SK-N-SH (cell line): ENCODE data around the gene NME3. TPM values are rescaled to one million over a fixed set of nuclear protein-coding genes. Genes with fewer than 3 reads are reported as not detected.

Experiments
- CTCF ChIA-PET: fragments of 300-600, 350-600 bp; formaldehyde crosslinking; extraction: SDS; loops from one replicate; lab custom pipeline; 2021; lab: Yijun Ruan, JAX
- POLR2A ChIA-PET: fragments of 350-600 bp; sonication (Branson Sonifier 250); formaldehyde crosslinking; extraction: SDS; loops from one replicate; lab custom pipeline; 2020; ENCODE audit warnings: antibody characterized with exemption, inconsistent platforms; lab: Yijun Ruan, JAX
- DNase-seq: peaks from one replicate; pipeline ENCODE4 v3.0.0; 2012
- H2AFZ ChIP-seq: fragments of 200-600 bp; sonication (generic); 2 replicates; pipeline ENCODE4 v1.8.1; 2016; ENCODE audit warnings: antibody characterized with exemption, mild to moderate bottlenecking, low read depth
- H3F3A ChIP-seq: fragments of 200-600 bp; sonication (generic); replicated peaks from 2 replicates; pipeline ENCODE3; 2016; ENCODE audit warnings: antibody characterized with exemption, mild to moderate bottlenecking; ENCODE audit not compliant: insufficient read depth
- H3K27ac ChIP-seq, 2 experiments: fragments of 200-500 bp in 1 of 2; fragments of 200-600 bp in 1 of 2; sonication (Bioruptor generic) in 1 of 2; sonication (generic), shearing (Covaris generic) in 1 of 2; 2 replicates each; pipeline versions ENCODE4 v1.5.1 to v1.6.1; 2014 to 2016; ENCODE audit warnings: low read depth in 2 of 2, inconsistent platforms in 1 of 2, low read length in 1 of 2, mild to moderate bottlenecking in 1 of 2, mixed read lengths in 1 of 2
- H3K27me3 ChIP-seq: fragments of 200-600 bp; sonication (generic), shearing (Covaris generic); 2 replicates; pipeline ENCODE4 v1.6.1; 2016; ENCODE audit warnings: mixed run types; ENCODE audit not compliant: insufficient read depth
- H3K36me3 ChIP-seq, 2 experiments: fragments of 200-500 bp in 1 of 2; fragments of 200-600 bp in 1 of 2; sonication (Bioruptor generic) in 1 of 2; sonication (generic) in 1 of 2; replicated peaks in 1 of 2; 2 replicates each; pipeline versions ENCODE3 to v1.5.1; 2014 to 2016; ENCODE audit warnings: low read length in 1 of 2, mild to moderate bottlenecking in 1 of 2; ENCODE audit not compliant: insufficient read depth in 2 of 2, control insufficient read depth in 1 of 2
- H3K4me1 ChIP-seq, 2 experiments: fragments of 200-500 bp in 1 of 2; fragments of 200-600 bp in 1 of 2; sonication (Bioruptor generic) in 1 of 2; sonication (generic), shearing (Covaris generic) in 1 of 2; 2 replicates each; pipeline versions ENCODE4 v1.5.1 to v1.6.1; 2014 to 2016; ENCODE audit warnings: low read depth in 1 of 2, low read length in 1 of 2, mixed run types in 1 of 2; ENCODE audit not compliant: insufficient read depth in 2 of 2, control insufficient read depth in 1 of 2
- H3K4me2 ChIP-seq: fragments of 200-600 bp; sonication (generic), shearing (Covaris generic); 2 replicates; pipeline ENCODE4 v1.6.1; 2017; ENCODE audit warnings: mixed run types
- H3K4me3 ChIP-seq, 2 experiments: fragments of 200-500 bp in 1 of 2; fragments of 200-600 bp in 1 of 2; sonication (Bioruptor generic) in 1 of 2; sonication (generic), shearing (Covaris generic) in 1 of 2; 2 replicates each; pipeline versions ENCODE4 v1.5.1 to v1.8.1; 2014 to 2016; ENCODE audit warnings: low read depth in 2 of 2, inconsistent platforms in 1 of 2, low read length in 1 of 2, mild to moderate bottlenecking in 1 of 2, mixed read lengths in 1 of 2, moderate library complexity in 1 of 2
- H3K79me2 ChIP-seq: fragments of 200-600 bp; sonication (generic); 2 replicates; pipeline ENCODE4 v1.8.1; 2017; ENCODE audit warnings: mild to moderate bottlenecking; ENCODE audit not compliant: insufficient read depth
- H3K9ac ChIP-seq: fragments of 200-600 bp; sonication (generic); 2 replicates; pipeline ENCODE4 v1.6.1; 2017; ENCODE audit warnings: mixed run types
- H3K9me2 ChIP-seq: fragments of 200-600 bp; sonication (generic); 2 replicates; pipeline ENCODE4 v1.6.1; 2017; ENCODE audit warnings: mixed run types
- H3K9me3 ChIP-seq: fragments of 200-600 bp; sonication (generic); 2 replicates; pipeline ENCODE4 v1.6.1; 2017; ENCODE audit warnings: mixed run types, mild to moderate bottlenecking, moderate library complexity
- H4K20me1 ChIP-seq: fragments of 200-600 bp; sonication (generic); 2 replicates; pipeline ENCODE4 v1.6.1; 2017; ENCODE audit warnings: mild to moderate bottlenecking, mixed run types; ENCODE audit not compliant: insufficient read depth
- CHD2 ChIP-seq: fragments of 150-350 bp; IDR thresholded peaks from 2 replicates; pipeline ENCODE4 v1.6.1; 2018; ENCODE audit warnings: low read length; ENCODE audit not compliant: partially characterized antibody
- CTCF ChIP-seq: fragments of 200-600 bp; sonication (generic); IDR thresholded peaks from 2 replicates; pipeline ENCODE4 v1.6.1; 2017; ENCODE audit warnings: antibody characterized with exemption, mild to moderate bottlenecking, moderate library complexity
- EZH2phosphoT487 ChIP-seq: fragments of 200-600 bp; sonication (generic); IDR thresholded peaks from 2 replicates; pipeline ENCODE4 v1.6.1; 2017; ENCODE audit warnings: low read depth, mixed run types, mild to moderate bottlenecking, antibody characterized with exemption, moderate library complexity, borderline replicate concordance
- GABPA ChIP-seq: IDR thresholded peaks from 2 replicates; pipeline ENCODE4 v1.4.0; 2012; ENCODE audit warnings: low read depth, mild to moderate bottlenecking
- GATA2 ChIP-seq: sonication (generic); formaldehyde crosslinking; IDR thresholded peaks from 2 replicates; pipeline ENCODE4 v1.5.0; 2020; ENCODE audit warnings: mild to moderate bottlenecking, missing genetic modification reagents
- IRF3 ChIP-seq: fragments of 150-350 bp; IDR thresholded peaks from 2 replicates; pipeline ENCODE4 v1.6.1; 2016; ENCODE audit warnings: mild to moderate bottlenecking, low read depth, low read length
- MAX ChIP-seq: IDR thresholded peaks from 2 replicates; pipeline ENCODE4 v1.4.0; 2012; ENCODE audit warnings: low read depth
- MXI1 ChIP-seq: IDR thresholded peaks from 2 replicates; pipeline ENCODE4 v1.6.1; 2012; ENCODE audit warnings: mild to moderate bottlenecking, low read depth, low read length, improper control_type of control experiment
- NRF1 ChIP-seq: IDR thresholded peaks from 2 replicates; pipeline ENCODE4 v1.6.1; 2012; ENCODE audit warnings: low read depth, mild to moderate bottlenecking, low read length
- POLR2AphosphoS5 ChIP-seq: IDR thresholded peaks from 2 replicates; pipeline ENCODE4 v1.6.1; 2012; ENCODE audit warnings: low read depth, low read length
- RXRA ChIP-seq: IDR thresholded peaks from 2 replicates; pipeline ENCODE4 v1.4.0; 2012; ENCODE audit warnings: low read depth, mild to moderate bottlenecking, borderline replicate concordance
- SIN3A ChIP-seq: IDR thresholded peaks from 2 replicates; pipeline ENCODE4 v1.6.1; 2012; ENCODE audit warnings: low read depth, mild to moderate bottlenecking, low read length, moderate library complexity, borderline replicate concordance
- USF2 ChIP-seq: fragments of 150-350 bp; IDR thresholded peaks from 2 replicates; pipeline ENCODE4 v1.6.1; 2017; ENCODE audit warnings: antibody characterized with exemption, low read length, low read depth, borderline replicate concordance
- YY1 ChIP-seq: IDR thresholded peaks from 2 replicates; pipeline ENCODE4 v1.4.0; 2012; ENCODE audit warnings: low read depth, mild to moderate bottlenecking
- WGBS: methylation state at CpG from one replicate; pipeline ENCODE4 v1.1.6; 2017; ENCODE audit warnings: low lambda C conversion rate; 5-methylcytosine and 5-hydroxymethylcytosine counted together
- polyA plus RNA-seq, 3 experiments: library from polyadenylated mRNA; depleted of rRNA; stranded (reverse); fragments of >200 nt; gene quantifications; 2 replicates each; pipeline ENCODE4 v1.2.3, GENCODE V29; 2012

Gene NME3
- polyA plus RNA-seq, 1 of the 3 experiments (the other 2 are of a cell fraction): 77.2 TPM

- H3K79me2 ChIP-seq: no peaks in the 10 kb centered on the region
- ChIA-PET POLR2A (interaction anchor here (2.1 kb wide), 1 partner anchor 11 kb away, joined by 8 read pairs; the partner anchor contains the start of genes NUBP2 and SPSB3), CTCF (interaction anchor here (1.4 kb wide), 1 partner anchor 9 kb away, joined by 5 read pairs; no protein-coding TSS in a partner anchor)
- H3K4me1 ChIP-seq: no peaks in the 10 kb centered on the region; a peak in 1 of 4 replicates
- peaks cover 0 to 28% of the 10 kb centered on the region in 2 experiments for H3K36me3 ChIP-seq
- TF ChIP-seq RXRA (no peak), GABPA (no peak), MXI1 (no peak), IRF3 (no peak), CHD2 (no peak), SIN3A (no peak), EZH2phosphoT487 (no peak)
- H3K9me3 ChIP-seq: no peaks in the 10 kb centered on the region
- H3K4me3 ChIP-seq: no peak overlapping the region
- H2AFZ ChIP-seq: no peak overlapping the region
- H3K9ac ChIP-seq: no peak overlapping the region
- no peak overlapping the region for H3K4me2 ChIP-seq
- H3K27me3 ChIP-seq: no peaks in the 10 kb centered on the region
- DNase-seq: no peak
- no peaks in the 10 kb centered on the region for H3F3A ChIP-seq
- H4K20me1 ChIP-seq: no peaks in the 10 kb centered on the region
- H3K27ac ChIP-seq: no peak overlapping the region
- WGBS: no CpG with 5 or more reads among the region's 33 CpGs
- H3K9me2 ChIP-seq: no peaks in the 10 kb centered on the region
Observed at GRCh38 chr16:1792836-1793577, 21.7 kb upstream of the NME3 start.

GRCh38 chr16:1791943-1792812 lies 20.8 kb upstream of the NME3 start:
- no peak for DNase-seq

More at GRCh38 chr16:1791943-1792812, 20.8 kb upstream of the NME3 start:
- Histone ChIP-seq H3F3A (no peaks in the 10 kb centered on the region), H3K36me3 (peaks cover 0 to 34% of the 10 kb centered on the region in 2 experiments), H3K27ac (no peak overlapping the region), H3K4me1 (no peaks in the 10 kb centered on the region; a peak in 1 of 4 replicates), H3K4me2 (no peak overlapping the region), H4K20me1 (no peaks in the 10 kb centered on the region), H3K9me3 (no peaks in the 10 kb centered on the region), H3K4me3 (no peak overlapping the region), H3K79me2 (no peaks in the 10 kb centered on the region), H3K9me2 (no peaks in the 10 kb centered on the region), H3K27me3 (no peaks in the 10 kb centered on the region), H3K9ac (no peak overlapping the region), H2AFZ (no peak overlapping the region)
- no peak for TF ChIP-seq NRF1
- TF ChIP-seq MAX: no peak
- no peak for TF ChIP-seq POLR2AphosphoS5
- no peak for TF ChIP-seq USF2
- TF ChIP-seq YY1: no peak
- no peak for TF ChIP-seq CTCF
- no peak for TF ChIP-seq GATA2 (CRISPR knock-in tag)
- 93% methylated on average over 16 of the region's 59 CpGs for WGBS
- ChIA-PET CTCF (interaction anchor here (0.7 to 1.4 kb wide), 2 partner anchors 8 to 10 kb away, joined by 3 to 5 read pairs; partner anchors contain the start of genes NUBP2 and SPSB3), POLR2A (interaction anchor here (2.1 kb wide), 1 partner anchor 10 kb away, joined by 8 read pairs; the partner anchor contains the start of genes NUBP2 and SPSB3)
